HEK293 (cell line): ENCODE results near the gene PIK3R1.

Experiments
- CTCF ChIA-PET: fragments of 350-600 bp; formaldehyde crosslinking; extraction: SDS; loops from one replicate; lab custom pipeline; 2021; ENCODE audit warnings: antibody characterized with exemption; lab: Yijun Ruan, JAX
- POLR2A ChIA-PET: fragments of 300-600 bp; formaldehyde crosslinking; extraction: SDS; loops from one replicate; lab custom pipeline; 2020; ENCODE audit warnings: antibody characterized with exemption, inconsistent platforms; lab: Yijun Ruan, JAX
- H3K27ac ChIP-seq: fragments of 200-500 bp; sonication (Bioruptor generic); 2 replicates; pipeline ENCODE4 v1.5.1; 2014; ENCODE audit warnings: low read depth, low read length, control low read depth, inconsistent platforms; ENCODE audit errors: extremely low read depth
- H3K36me3 ChIP-seq, 2 experiments: fragments of 200-500 bp in 1 of 2; sonication (Bioruptor generic) in 1 of 2; 1 replicate in 1 of 2; 2 replicates in 1 of 2; pipeline ENCODE4 v1.5.1; 2014 to 2017; ENCODE audit warnings: inconsistent platforms in 2 of 2, low read length in 2 of 2; ENCODE audit not compliant: control insufficient read depth in 2 of 2, insufficient read depth in 1 of 2
- H3K4me1 ChIP-seq: fragments of 200-500 bp; sonication (Bioruptor generic); 2 replicates; pipeline ENCODE4 v1.5.1; 2014; ENCODE audit warnings: mild to moderate bottlenecking, low read length, inconsistent platforms; ENCODE audit not compliant: control insufficient read depth, insufficient read depth
- H3K4me3 ChIP-seq: 2 replicates; pipeline ENCODE4 v1.5.1; 2011; ENCODE audit warnings: low read depth, mild to moderate bottlenecking, control low read depth, low read length, moderate library complexity
- H3K9me3 ChIP-seq: fragments of 200-500 bp; sonication (Bioruptor generic); 2 replicates; pipeline ENCODE4 v1.5.1; 2014; ENCODE audit warnings: low read depth, low read length, inconsistent platforms; ENCODE audit not compliant: control insufficient read depth, insufficient read depth
- FEZF1 ChIP-seq: fragments of 450-650 bp; formaldehyde crosslinking; IDR thresholded peaks from 2 replicates; pipeline ENCODE4 v1.5.1; 2016; ENCODE audit warnings: missing biosample characterization, missing genetic modification characterization
- HOXA7 ChIP-seq: sonication (generic); formaldehyde crosslinking; IDR thresholded peaks from 2 replicates; pipeline ENCODE4 v1.8.1; 2022; ENCODE audit warnings: missing genetic modification reagents, borderline replicate concordance
- HOXC10 ChIP-seq: sonication (generic); formaldehyde crosslinking; IDR thresholded peaks from 2 replicates; pipeline ENCODE4 v1.8.1; 2023; ENCODE audit warnings: mild to moderate bottlenecking, missing genetic modification reagents
- INSM2 ChIP-seq: fragments of 450-650 bp; formaldehyde crosslinking; IDR thresholded peaks from 2 replicates; pipeline ENCODE4 v1.5.1; 2016; ENCODE audit warnings: missing biosample characterization, missing genetic modification characterization
- KLF1 ChIP-seq: fragments of 450-650 bp; formaldehyde crosslinking; IDR thresholded peaks from 2 replicates; pipeline ENCODE4 v1.5.1; 2016; ENCODE audit warnings: missing biosample characterization, missing genetic modification characterization
- PRDM1 ChIP-seq: fragments of 450-650 bp; formaldehyde crosslinking; IDR thresholded peaks from 2 replicates; pipeline ENCODE4; 2016; ENCODE audit warnings: missing biosample characterization, missing genetic modification characterization
- TRIM28 ChIP-seq: IDR thresholded peaks from 2 replicates; pipeline ENCODE4 v1.6.1; 2011; ENCODE audit warnings: low read length, control low read depth, borderline replicate concordance
- ZBTB10 ChIP-seq: fragments of 450-650 bp; formaldehyde crosslinking; IDR thresholded peaks from 2 replicates; pipeline ENCODE4 v1.5.1; 2016; ENCODE audit warnings: missing biosample characterization, missing genetic modification characterization
- ZBTB44 ChIP-seq: fragments of 450-650 bp; IDR thresholded peaks from 2 replicates; pipeline ENCODE4 v1.5.1; 2018; ENCODE audit warnings: missing biosample characterization, mild to moderate bottlenecking, missing genetic modification characterization
- ZNF169 ChIP-seq: fragments of 450-650 bp; formaldehyde crosslinking; IDR thresholded peaks from 2 replicates; pipeline ENCODE4 v1.5.1; 2016; ENCODE audit warnings: missing biosample characterization, missing genetic modification characterization
- ZNF266 ChIP-seq: fragments of 450-650 bp; formaldehyde crosslinking; IDR thresholded peaks from 2 replicates; pipeline ENCODE4 v1.5.1; 2016; ENCODE audit warnings: missing biosample characterization, missing genetic modification characterization, low read depth
- ZNF280C ChIP-seq: fragments of 450-650 bp; formaldehyde crosslinking; IDR thresholded peaks from 2 replicates; pipeline ENCODE4 v1.5.1; 2016; ENCODE audit warnings: missing biosample characterization, missing genetic modification characterization
- ZNF302 ChIP-seq: fragments of 450-650 bp; formaldehyde crosslinking; IDR thresholded peaks from 2 replicates; pipeline ENCODE4 v1.5.1; 2016; ENCODE audit warnings: missing biosample characterization, missing genetic modification characterization, low read depth
- ZNF311 ChIP-seq: fragments of 450-650 bp; formaldehyde crosslinking; IDR thresholded peaks from 2 replicates; pipeline ENCODE4 v1.5.1; 2017; ENCODE audit warnings: missing biosample characterization, missing genetic modification characterization, borderline replicate concordance
- ZNF350 ChIP-seq: fragments of 450-650 bp; formaldehyde crosslinking; IDR thresholded peaks from 2 replicates; pipeline ENCODE4 v1.5.0; 2017; ENCODE audit warnings: missing biosample characterization, mild to moderate bottlenecking, missing genetic modification characterization
- ZNF354C ChIP-seq: fragments of 450-650 bp; formaldehyde crosslinking; IDR thresholded peaks from 2 replicates; pipeline ENCODE4 v1.5.1; 2016; ENCODE audit warnings: missing biosample characterization, missing genetic modification characterization, low read depth, borderline replicate concordance

PIK3R1 gene

GRCh38 chr5:68230285-68230684, 14.7 kb downstream of the PIK3R1 start (continued):
- no peak for TF ChIP-seq ZNF280C (tag by site-specific recombination)
- no peak for TF ChIP-seq ZNF354C (tag by site-specific recombination)
- no peak for TF ChIP-seq INSM2
- TF ChIP-seq ZNF350 (tag by site-specific recombination), result no peak
- no peak for TF ChIP-seq ZBTB44 (tag by site-specific recombination)
- TF ChIP-seq ZNF311, result no peak
- no peak for TF ChIP-seq PRDM1 (tag by site-specific recombination)
- no peak for TF ChIP-seq ZNF169 (tag by site-specific recombination)
- no peak for TF ChIP-seq HOXC10 (CRISPR knock-in tag)
- TF ChIP-seq HOXA7, result no peak

GRCh38 chr5:68231414-68232076, 16.0 kb downstream of the PIK3R1 start:
- POLR2A ChIA-PET, result interaction anchor here (1.0 kb wide), 1 partner anchor 15 kb away, joined by 3 read pairs; no protein-coding TSS in a partner anchor
- Histone ChIP-seq H3K4me3 (no peak overlapping the region), H3K4me1 (peaks cover 22% of the 10 kb centered on the region), H3K36me3 (peaks cover 0 to 6% of the 10 kb centered on the region in 2 experiments; a peak in 2 of 3 replicates), H3K27ac (no peak overlapping the region), H3K9me3 (no peaks in the 10 kb centered on the region)
- TF ChIP-seq PRDM1 (tag by site-specific recombination), result peak; percentile 67; the same call in 1 of the 2 replicates
- no peak for TF ChIP-seq ZBTB10 (tag by site-specific recombination)
- TF ChIP-seq FEZF1 (tag by site-specific recombination), result peak; percentile 68
- TF ChIP-seq KLF1 (tag by site-specific recombination), result no peak
- CTCF ChIA-PET, result no interaction called here

- peaks cover 28% of the 10 kb centered on the region for H3K4me1 ChIP-seq
These were observed 16.7 kb downstream of the PIK3R1 start for GRCh38 chr5:68232277-68232676.

More at GRCh38 chr5:68232277-68232676, 16.7 kb downstream of the PIK3R1 start:
- Histone ChIP-seq H3K4me3 (no peak overlapping the region), H3K36me3 (no peaks in the 10 kb centered on the region; a peak in 1 of 3 replicates), H3K27ac (no peak overlapping the region), H3K9me3 (no peaks in the 10 kb centered on the region)
- CTCF ChIA-PET, result no interaction called here
- POLR2A ChIA-PET, result interaction anchor here (1.0 kb wide), 1 partner anchor 16 kb away, joined by 3 read pairs; no protein-coding TSS in a partner anchor
- no peak for TF ChIP-seq TRIM28
- peak; percentile 13; the same call in 1 of the 2 replicates for TF ChIP-seq ZNF266 (tag by site-specific recombination)
- TF ChIP-seq ZNF302 (tag by site-specific recombination), result no peak
